CD4-positive, alpha-beta T cell treated with Interleukin-4 for 4 hours (primary cell): ENCODE measurements around the gene NFATC2IP.
"Not testable (repeated sequence)": the region's sequence is repeated elsewhere in the genome, so short reads cannot be mapped to it uniquely, and the experiment has no call there.

Experiments
- DNase-seq: peaks from one replicate; pipeline ENCODE4 v3.0.0-alpha.2; 2020

The NFATC2IP gene

GRCh38 chr16:28974437-28975157 lies 23.9 kb downstream of the NFATC2IP start, which contains the start of gene SPNS1:
SPNS1 (plus strand) TSS chr16:28974778; CDS start chr16:28975152, 374 bp downstream.
- DNase-seq: peak; percentile 92

- DNase-seq: no peak
These were observed 24.4 kb downstream of the NFATC2IP start for GRCh38 chr16:28975158-28975599.

GRCh38 chr16:28977703-28978662 lies 27.2 kb downstream of the NFATC2IP start:
- DNase-seq: peak; percentile 30

- DNase-seq: not testable (repeated sequence)
These were observed 29.6 kb downstream of the NFATC2IP start for GRCh38 chr16:28980330-28980729.

GRCh38 chr16:28980929-28981328 lies 30.2 kb downstream of the NFATC2IP start:
- no peak for DNase-seq

- DNase-seq: no peak
These were observed 30.8 kb downstream of the NFATC2IP start for GRCh38 chr16:28981517-28981916.

- no peak for DNase-seq
These were observed 31.7 kb downstream of the NFATC2IP start for GRCh38 chr16:28982418-28982817.

- DNase-seq: no peak
These were observed 32.2 kb downstream of the NFATC2IP start for GRCh38 chr16:28982949-28983348.

- DNase-seq: no peak
These were observed 32.9 kb downstream of the NFATC2IP start for GRCh38 chr16:28983644-28984043.

- DNase-seq: no peak
These were observed 33.4 kb downstream of the NFATC2IP start for GRCh38 chr16:28984091-28984490.

GRCh38 chr16:28984619-28985135 lies 33.9 kb downstream of the NFATC2IP start, which contains the start of gene LAT:
LAT (plus strand) TSS chr16:28985052; CDS start chr16:28985418, 366 bp downstream.
- DNase-seq: peak; percentile 84

GRCh38 chr16:28985211-28986041 lies 34.7 kb downstream of the NFATC2IP start:
- no peak for DNase-seq

GRCh38 chr16:28986046-28986445 lies 35.3 kb downstream of the NFATC2IP start:
- no peak for DNase-seq

- no peak for DNase-seq
These were observed 35.8 kb downstream of the NFATC2IP start for GRCh38 chr16:28986492-28986891.

GRCh38 chr16:28987170-28987853 lies 36.6 kb downstream of the NFATC2IP start:
- no peak for DNase-seq

- no peak for DNase-seq
These were observed 38.6 kb downstream of the NFATC2IP start for GRCh38 chr16:28989363-28989762.

GRCh38 chr16:28990375-28991040 lies 39.8 kb downstream of the NFATC2IP start:
- peak; percentile 76 for DNase-seq

- DNase-seq: no peak
These were observed 41.0 kb downstream of the NFATC2IP start for GRCh38 chr16:28991687-28992086.

- DNase-seq: no peak
These were observed 41.8 kb downstream of the NFATC2IP start for GRCh38 chr16:28992496-28992895.

GRCh38 chr16:28998837-28999236 lies 48.1 kb downstream of the NFATC2IP start:
- no peak for DNase-seq

GRCh38 chr16:28999577-28999976 lies 48.8 kb downstream of the NFATC2IP start:
- DNase-seq: no peak
